Measurements from ENCODE around the gene GATAD2B.

DNA sequence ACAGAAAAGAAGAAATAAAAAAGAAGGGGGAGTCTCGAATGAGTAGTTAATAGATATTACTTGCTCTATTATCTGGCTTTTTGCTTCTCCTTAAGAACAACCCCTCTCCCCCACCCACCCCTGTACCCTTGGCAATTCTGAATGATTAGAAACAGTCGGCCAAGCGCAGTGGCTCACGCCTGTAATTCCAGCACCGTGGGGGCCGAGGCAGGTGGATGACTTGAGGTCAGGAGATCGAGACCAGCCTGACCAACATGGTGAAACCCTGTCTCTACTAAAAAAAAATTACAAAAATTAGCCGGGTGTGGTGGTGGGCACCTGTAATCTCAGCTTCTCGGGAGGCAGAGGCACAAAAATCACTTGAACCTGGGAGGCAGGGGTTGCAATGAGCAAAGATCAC lies 42.7 kb downstream of the GATAD2B start:
- TF ChIP-seq, protein P1, sequence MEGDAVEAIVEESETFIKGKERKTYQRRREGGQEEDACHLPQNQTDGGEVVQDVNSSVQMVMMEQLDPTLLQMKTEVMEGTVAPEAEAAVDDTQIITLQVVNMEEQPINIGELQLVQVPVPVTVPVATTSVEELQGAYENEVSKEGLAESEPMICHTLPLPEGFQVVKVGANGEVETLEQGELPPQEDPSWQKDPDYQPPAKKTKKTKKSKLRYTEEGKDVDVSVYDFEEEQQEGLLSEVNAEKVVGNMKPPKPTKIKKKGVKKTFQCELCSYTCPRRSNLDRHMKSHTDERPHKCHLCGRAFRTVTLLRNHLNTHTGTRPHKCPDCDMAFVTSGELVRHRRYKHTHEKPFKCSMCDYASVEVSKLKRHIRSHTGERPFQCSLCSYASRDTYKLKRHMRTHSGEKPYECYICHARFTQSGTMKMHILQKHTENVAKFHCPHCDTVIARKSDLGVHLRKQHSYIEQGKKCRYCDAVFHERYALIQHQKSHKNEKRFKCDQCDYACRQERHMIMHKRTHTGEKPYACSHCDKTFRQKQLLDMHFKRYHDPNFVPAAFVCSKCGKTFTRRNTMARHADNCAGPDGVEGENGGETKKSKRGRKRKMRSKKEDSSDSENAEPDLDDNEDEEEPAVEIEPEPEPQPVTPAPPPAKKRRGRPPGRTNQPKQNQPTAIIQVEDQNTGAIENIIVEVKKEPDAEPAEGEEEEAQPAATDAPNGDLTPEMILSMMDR (IDR thresholded peaks at IDR 0.05; ENCODE audit: low read length) = no peak
- no peak for TF ChIP-seq EZH2 (IDR thresholded peaks at IDR 0.05; ENCODE audit: borderline replicate concordance, low read length)

All from OCI-LY1 (cell line).